Measurements from ENCODE around the gene C15orf40. TPM values are rescaled to one million over a fixed set of nuclear protein-coding genes. Genes with fewer than 3 reads are reported as not detected.

C15orf40 gene
- total RNA-seq, 1 experiment from 2014 or later, result 27.5 TPM

DNA sequence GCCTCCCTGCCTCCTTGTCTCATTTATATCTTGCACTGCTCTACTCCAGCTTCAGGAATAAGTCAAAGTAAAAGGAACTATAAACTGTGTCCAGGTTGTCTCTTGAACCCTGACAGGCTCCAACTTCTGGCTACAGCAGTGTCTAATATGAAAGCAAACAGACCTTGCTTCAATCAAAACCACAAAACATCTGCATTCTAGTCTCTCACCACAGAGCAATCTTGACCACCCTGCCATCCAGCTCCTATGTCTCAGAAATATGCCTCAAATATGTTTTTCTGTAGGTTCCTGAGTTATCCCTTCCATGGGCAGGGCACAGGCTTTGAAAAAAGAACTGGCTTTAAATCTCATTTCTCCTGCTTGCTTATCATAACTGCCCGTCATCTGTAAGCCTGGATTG is 38.4 kb downstream of the C15orf40 start (continued):
- TF ChIP-seq ATF6 (CRISPR knock-in tag; IDR thresholded peaks at IDR 0.05) (no peak), ZNF138 (CRISPR knock-in tag; conservative IDR thresholded peaks at IDR 0.05) (no peak)
- TF ChIP-seq, protein P1, sequence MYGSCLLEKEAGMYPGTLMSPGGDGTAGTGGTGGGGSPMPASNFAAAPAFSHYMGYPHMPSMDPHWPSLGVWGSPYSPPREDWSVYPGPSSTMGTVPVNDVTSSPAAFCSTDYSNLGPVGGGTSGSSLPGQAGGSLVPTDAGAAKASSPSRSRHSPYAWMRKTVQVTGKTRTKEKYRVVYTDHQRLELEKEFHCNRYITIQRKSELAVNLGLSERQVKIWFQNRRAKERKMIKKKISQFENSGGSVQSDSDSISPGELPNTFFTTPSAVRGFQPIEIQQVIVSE (CRISPR knock-in tag; IDR thresholded peaks at IDR 0.05; ENCODE audit: borderline replicate concordance), result no peak

DNA sequence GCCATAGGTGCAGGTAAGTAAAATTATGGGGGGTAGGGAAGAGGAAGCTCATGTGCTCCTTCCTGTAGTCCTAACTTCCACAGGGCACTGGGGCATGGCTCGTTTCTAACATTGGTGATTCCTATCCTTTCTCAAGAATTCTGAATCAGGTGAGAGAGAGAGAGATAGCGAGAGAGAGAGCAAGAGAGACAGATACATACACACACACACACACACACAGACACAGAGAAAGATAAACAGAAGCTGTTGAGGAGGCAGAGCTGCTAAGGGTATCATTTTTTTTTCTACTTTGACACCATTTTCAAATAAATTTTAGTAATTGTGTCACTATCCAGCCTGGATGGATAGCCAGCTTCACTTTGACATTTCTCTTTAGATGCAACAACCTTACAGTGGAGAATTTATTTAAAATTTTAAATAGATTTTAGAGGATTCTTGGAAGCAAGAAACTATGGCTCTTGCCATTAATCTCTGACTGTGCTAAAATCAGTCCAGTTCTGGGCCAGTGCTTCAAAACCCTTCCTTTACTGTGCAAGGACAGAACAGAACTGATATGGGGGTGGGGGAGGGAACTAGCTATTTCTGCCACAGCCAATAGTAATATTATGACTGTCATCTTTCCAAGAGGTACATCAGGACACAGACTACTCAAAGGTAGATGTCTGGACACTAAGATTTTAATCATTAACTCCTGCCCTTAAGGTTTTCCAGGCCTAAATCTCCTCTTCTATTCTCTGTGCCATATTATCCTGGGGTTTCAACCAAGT is 40.0 kb downstream of the C15orf40 start:
- TF ChIP-seq STAT6 (CRISPR knock-in tag; conservative IDR thresholded peaks at IDR 0.05; ENCODE audit: low read depth) (no peak), FOXP1 (CRISPR knock-in tag; IDR thresholded peaks at IDR 0.05; ENCODE audit: borderline replicate concordance) (no peak), PRRX2 (CRISPR knock-in tag; IDR thresholded peaks at IDR 0.05) (no peak), GTF2I (CRISPR knock-in tag; conservative IDR thresholded peaks at IDR 0.05) (no peak), FOXJ3 (CRISPR knock-in tag; IDR thresholded peaks at IDR 0.05; ENCODE audit: borderline replicate concordance) (no peak), ATF6 (CRISPR knock-in tag; IDR thresholded peaks at IDR 0.05) (no peak), ZNF423 (CRISPR knock-in tag; IDR thresholded peaks at IDR 0.05) (no peak), NR3C1 (CRISPR knock-in tag; conservative IDR thresholded peaks at IDR 0.05; ENCODE audit: low read depth) (no peak), ZNF121 (CRISPR knock-in tag; IDR thresholded peaks at IDR 0.05) (no peak), JUN (CRISPR knock-in tag; IDR thresholded peaks at IDR 0.05) (no peak), KAT7 (CRISPR knock-in tag; IDR thresholded peaks at IDR 0.05; ENCODE audit: borderline replicate concordance) (no peak), ZBTB43 (CRISPR knock-in tag; IDR thresholded peaks at IDR 0.05) (no peak), SOX15 (CRISPR knock-in tag; IDR thresholded peaks at IDR 0.05) (no peak), HMGA2 (CRISPR knock-in tag; IDR thresholded peaks at IDR 0.05) (no peak), NFATC4 (CRISPR knock-in tag; IDR thresholded peaks at IDR 0.05) (no peak), ZNF416 (CRISPR knock-in tag; IDR thresholded peaks at IDR 0.05) (no peak), NR1H2 (CRISPR knock-in tag; IDR thresholded peaks at IDR 0.05) (no peak), TEAD1 (CRISPR knock-in tag; IDR thresholded peaks at IDR 0.05) (no peak), GABPB1 (CRISPR knock-in tag; IDR thresholded peaks at IDR 0.05) (no peak)
- TF ChIP-seq, protein P2, sequence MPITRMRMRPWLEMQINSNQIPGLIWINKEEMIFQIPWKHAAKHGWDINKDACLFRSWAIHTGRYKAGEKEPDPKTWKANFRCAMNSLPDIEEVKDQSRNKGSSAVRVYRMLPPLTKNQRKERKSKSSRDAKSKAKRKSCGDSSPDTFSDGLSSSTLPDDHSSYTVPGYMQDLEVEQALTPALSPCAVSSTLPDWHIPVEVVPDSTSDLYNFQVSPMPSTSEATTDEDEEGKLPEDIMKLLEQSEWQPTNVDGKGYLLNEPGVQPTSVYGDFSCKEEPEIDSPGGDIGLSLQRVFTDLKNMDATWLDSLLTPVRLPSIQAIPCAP (CRISPR knock-in tag; IDR thresholded peaks at IDR 0.05), result no peak
- ATAC-seq (no peak), DNase-seq (ENCODE audit: low spot score) (no peak)
- Mint-ChIP-seq H3K4me3 (no peak overlapping the region), H3K36me3 (no peaks in the 10 kb centered on the region), H3K27ac (no peak overlapping the region), H3K9me3 (no peaks in the 10 kb centered on the region), H3K27me3 (ENCODE audit: low read depth) (peaks cover 10% of the 10 kb centered on the region), H3K4me1 (no peaks in the 10 kb centered on the region)
- CTCF ChIA-PET, result interaction anchor here (0.6 to 1.3 kb wide), 2 partner anchors 122 to 224 kb away, joined by 3 read pairs; no protein-coding TSS in a partner anchor
- POLR2A ChIA-PET, result no interaction called here

Measured in WTC11 (cell line).